ENCODE data around the gene TMPRSS11A.

DNA sequence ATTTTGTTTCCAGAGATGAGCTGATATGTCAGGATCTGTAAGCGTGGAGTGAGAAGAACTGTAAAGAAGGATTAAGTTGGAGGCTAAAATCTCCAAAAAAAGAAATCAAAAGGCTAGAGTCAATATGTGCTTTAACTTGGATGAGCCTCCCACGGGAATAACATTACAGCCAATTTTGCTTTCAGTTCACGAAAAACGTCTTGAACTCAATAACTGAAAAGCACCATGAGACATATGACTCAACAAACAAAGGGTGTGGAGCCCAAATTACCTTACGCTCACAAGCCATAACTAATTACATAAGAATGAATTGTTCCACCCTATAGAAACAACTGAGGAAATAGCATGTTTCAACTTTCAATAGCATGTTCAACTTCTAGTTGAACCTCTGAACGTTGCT is 101.8 kb downstream of the TMPRSS11A start:
- TF ChIP-seq, protein P1, sequence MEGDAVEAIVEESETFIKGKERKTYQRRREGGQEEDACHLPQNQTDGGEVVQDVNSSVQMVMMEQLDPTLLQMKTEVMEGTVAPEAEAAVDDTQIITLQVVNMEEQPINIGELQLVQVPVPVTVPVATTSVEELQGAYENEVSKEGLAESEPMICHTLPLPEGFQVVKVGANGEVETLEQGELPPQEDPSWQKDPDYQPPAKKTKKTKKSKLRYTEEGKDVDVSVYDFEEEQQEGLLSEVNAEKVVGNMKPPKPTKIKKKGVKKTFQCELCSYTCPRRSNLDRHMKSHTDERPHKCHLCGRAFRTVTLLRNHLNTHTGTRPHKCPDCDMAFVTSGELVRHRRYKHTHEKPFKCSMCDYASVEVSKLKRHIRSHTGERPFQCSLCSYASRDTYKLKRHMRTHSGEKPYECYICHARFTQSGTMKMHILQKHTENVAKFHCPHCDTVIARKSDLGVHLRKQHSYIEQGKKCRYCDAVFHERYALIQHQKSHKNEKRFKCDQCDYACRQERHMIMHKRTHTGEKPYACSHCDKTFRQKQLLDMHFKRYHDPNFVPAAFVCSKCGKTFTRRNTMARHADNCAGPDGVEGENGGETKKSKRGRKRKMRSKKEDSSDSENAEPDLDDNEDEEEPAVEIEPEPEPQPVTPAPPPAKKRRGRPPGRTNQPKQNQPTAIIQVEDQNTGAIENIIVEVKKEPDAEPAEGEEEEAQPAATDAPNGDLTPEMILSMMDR (IDR thresholded peaks at IDR 0.05) = no peak
- no peak for TF ChIP-seq POLR2A (IDR thresholded peaks at IDR 0.05)
